Progenitor cell of endocrine pancreas (in vitro differentiated cells): Measurements from ENCODE around the gene MTERF4. TPM values are rescaled to one million over a fixed set of nuclear protein-coding genes. Genes with fewer than 3 reads are reported as not detected.

Experiments
- DNase-seq: peaks from one replicate; pipeline ENCODE4 v3.0.0; 2021; ENCODE audit warnings: low spot score; ENCODE audit not compliant: unreplicated experiment
- H3K27ac Mint-ChIP-seq: 2 replicates; pipeline ENCODE4 v1.8.0; 2021; ENCODE audit warnings: mild to moderate bottlenecking, moderate library complexity, mixed read lengths
- H3K27me3 Mint-ChIP-seq: 2 replicates; pipeline ENCODE4 v1.8.0; 2021; ENCODE audit warnings: mixed read lengths
- H3K36me3 Mint-ChIP-seq: 2 replicates; pipeline ENCODE4 v1.8.0; 2022; ENCODE audit warnings: mixed read lengths; ENCODE audit not compliant: insufficient read depth
- H3K4me1 Mint-ChIP-seq: 2 replicates; pipeline ENCODE4 v1.8.0; 2021; ENCODE audit warnings: low read depth, mixed read lengths
- H3K4me3 Mint-ChIP-seq: 2 replicates; pipeline ENCODE4 v1.8.0; 2021; ENCODE audit warnings: low read depth, mild to moderate bottlenecking, moderate library complexity, mixed read lengths
- H3K9me3 Mint-ChIP-seq: 2 replicates; pipeline ENCODE4 v1.8.0; 2021; ENCODE audit warnings: low read depth, mixed read lengths
- long read RNA-seq: library from polyadenylated mRNA; unstranded; transcript quantifications from one replicate; pipeline ENCODE4 v2.0.0, GENCODE V29; 2020
- total RNA-seq: library from RNA; stranded (reverse); gene quantifications from 2 replicates; pipeline ENCODE4 v1.2.1, GENCODE V29; 2021
- TF ChIP-seq, protein P1 (sequence below): fragments of 200-600 bp; sonication (generic); IDR thresholded peaks from one replicate; pipeline ENCODE4 v1.5.0; 2021; ENCODE audit warnings: antibody characterized with exemption, mild to moderate bottlenecking; ENCODE audit not compliant: unreplicated experiment

Gene MTERF4, protein sequence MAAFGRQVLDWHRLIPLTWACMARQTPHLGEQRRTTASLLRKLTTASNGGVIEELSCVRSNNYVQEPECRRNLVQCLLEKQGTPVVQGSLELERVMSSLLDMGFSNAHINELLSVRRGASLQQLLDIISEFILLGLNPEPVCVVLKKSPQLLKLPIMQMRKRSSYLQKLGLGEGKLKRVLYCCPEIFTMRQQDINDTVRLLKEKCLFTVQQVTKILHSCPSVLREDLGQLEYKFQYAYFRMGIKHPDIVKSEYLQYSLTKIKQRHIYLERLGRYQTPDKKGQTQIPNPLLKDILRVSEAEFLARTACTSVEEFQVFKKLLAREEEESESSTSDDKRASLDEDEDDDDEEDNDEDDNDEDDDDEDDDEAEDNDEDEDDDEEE
- total RNA-seq = 57.2 and 63.0 TPM in 2 replicates
- long read RNA-seq, transcript MTERF4-202 (4 exons, 1,637 nt) = major isoform, 178 of 221 reads
- long read RNA-seq, transcript MTERF4-204 (3 exons, 802 nt) = minor isoform, 7 of 221 reads
- long read RNA-seq, partial matches to known transcripts = 5 of 221 reads
- long read RNA-seq, other reads (novel, unspliced or antisense) = 25 of 221 reads

- TF ChIP-seq, protein P1, sequence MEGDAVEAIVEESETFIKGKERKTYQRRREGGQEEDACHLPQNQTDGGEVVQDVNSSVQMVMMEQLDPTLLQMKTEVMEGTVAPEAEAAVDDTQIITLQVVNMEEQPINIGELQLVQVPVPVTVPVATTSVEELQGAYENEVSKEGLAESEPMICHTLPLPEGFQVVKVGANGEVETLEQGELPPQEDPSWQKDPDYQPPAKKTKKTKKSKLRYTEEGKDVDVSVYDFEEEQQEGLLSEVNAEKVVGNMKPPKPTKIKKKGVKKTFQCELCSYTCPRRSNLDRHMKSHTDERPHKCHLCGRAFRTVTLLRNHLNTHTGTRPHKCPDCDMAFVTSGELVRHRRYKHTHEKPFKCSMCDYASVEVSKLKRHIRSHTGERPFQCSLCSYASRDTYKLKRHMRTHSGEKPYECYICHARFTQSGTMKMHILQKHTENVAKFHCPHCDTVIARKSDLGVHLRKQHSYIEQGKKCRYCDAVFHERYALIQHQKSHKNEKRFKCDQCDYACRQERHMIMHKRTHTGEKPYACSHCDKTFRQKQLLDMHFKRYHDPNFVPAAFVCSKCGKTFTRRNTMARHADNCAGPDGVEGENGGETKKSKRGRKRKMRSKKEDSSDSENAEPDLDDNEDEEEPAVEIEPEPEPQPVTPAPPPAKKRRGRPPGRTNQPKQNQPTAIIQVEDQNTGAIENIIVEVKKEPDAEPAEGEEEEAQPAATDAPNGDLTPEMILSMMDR = no peak
- H3K27ac Mint-ChIP-seq = peak within 1 kb of the TSS; percentile 99
- H3K4me1 Mint-ChIP-seq = peaks cover 7% of the 10 kb centered on the region
- H3K36me3 Mint-ChIP-seq = peaks cover 11% of the 10 kb centered on the region
- peak within 1 kb of the TSS; percentile 87 for H3K4me3 Mint-ChIP-seq
- DNase-seq = peak; percentile 85
- no peaks in the 10 kb centered on the region for H3K27me3 Mint-ChIP-seq
- no peaks in the 10 kb centered on the region for H3K9me3 Mint-ChIP-seq
These were observed at the start of gene MTERF4 for GRCh38 chr2:241102239-241102803. Gene MTERF4, minus strand, starts transcription at chr2:241102287. Its CDS starts 14 bp downstream, at chr2:241102273.

GRCh38 chr2:241150660-241151530 lies 48.8 kb upstream of the MTERF4 start:
- Mint-ChIP-seq H3K27ac (peak overlapping the region; percentile 96), H3K4me1 (peaks cover 22% of the 10 kb centered on the region), H3K36me3 (peaks cover 2% of the 10 kb centered on the region), H3K4me3 (peak overlapping the region; percentile 91), H3K27me3 (no peaks in the 10 kb centered on the region), H3K9me3 (no peaks in the 10 kb centered on the region)
- TF ChIP-seq, protein P1 = peak; percentile 8
- no peak for DNase-seq

GRCh38 chr2:241149925-241150659 lies 48.0 kb upstream of the MTERF4 start, which contains the start of gene PPP1R7:
Gene PPP1R7, plus strand, starts transcription at chr2:241150467. Its CDS starts 29 bp downstream, at chr2:241150496.
- Mint-ChIP-seq H3K9me3 (no peaks in the 10 kb centered on the region), H3K27me3 (no peaks in the 10 kb centered on the region), H3K4me3 (peak within 1 kb of the TSS; percentile 91), H3K27ac (peak within 1 kb of the TSS; percentile 96), H3K36me3 (peaks cover 2% of the 10 kb centered on the region), H3K4me1 (peaks cover 22% of the 10 kb centered on the region)
- TF ChIP-seq, protein P1 = no peak
- peak; percentile 94 for DNase-seq

DNA sequence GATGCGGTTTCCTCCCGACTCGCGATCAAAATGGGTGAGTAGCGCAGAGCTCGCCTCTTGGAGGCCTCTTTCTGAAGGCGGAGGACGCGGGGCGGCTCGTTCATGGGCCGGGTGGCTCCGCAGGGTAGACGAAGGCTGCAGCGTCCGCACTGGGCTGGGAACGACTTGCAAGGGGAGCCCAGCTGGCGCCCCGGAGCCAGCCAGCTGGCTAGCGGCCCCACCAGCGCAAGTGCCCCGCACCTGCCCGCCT lies 47.5 kb upstream of the MTERF4 start:
- peaks cover 22% of the 10 kb centered on the region for H3K4me1 Mint-ChIP-seq
- peak overlapping the region; percentile 91 for H3K4me3 Mint-ChIP-seq
- no peaks in the 10 kb centered on the region for H3K9me3 Mint-ChIP-seq
- peaks cover 2% of the 10 kb centered on the region for H3K36me3 Mint-ChIP-seq
- TF ChIP-seq, protein P1 = no peak
- no peak for DNase-seq
- peak overlapping the region; percentile 93 for H3K27ac Mint-ChIP-seq
- no peaks in the 10 kb centered on the region for H3K27me3 Mint-ChIP-seq
